ENCODE measurements around the gene DPCD. TPM values are rescaled to one million over a fixed set of nuclear protein-coding genes. Genes with fewer than 3 reads are reported as not detected.

Gene DPCD
- total RNA-seq, 1 experiment from 2014 or later = 20.3 TPM

GRCh38 chr10:101595591-101596433, 7.7 kb downstream of the DPCD start:
- TF ChIP-seq CTCF (conservative IDR thresholded peaks at IDR 0.05) (no peak), EZH2 (IDR thresholded peaks at IDR 0.05; ENCODE audit: low read depth) (no peak)
- Histone ChIP-seq H3K4me2 (no peak overlapping the region), H2AFZ (no peak overlapping the region), H3K36me3 (ENCODE audit: low read depth) (no peaks in the 10 kb centered on the region), H3K4me1 (replicated peaks; ENCODE audit: insufficient read depth) (no peaks in the 10 kb centered on the region), H4K20me1 (ENCODE audit: insufficient read depth) (no peaks in the 10 kb centered on the region), H3K79me2 (ENCODE audit: low read depth) (no peaks in the 10 kb centered on the region), H3K9me3 (ENCODE audit: insufficient read depth, low read depth) (no peaks in the 10 kb centered on the region), H3K4me3 (no peak overlapping the region), H3K27me3 (ENCODE audit: insufficient read depth, low read depth) (no peaks in the 10 kb centered on the region), H3K27ac (no peak overlapping the region), H3K9me2 (ENCODE audit: insufficient read depth) (no peaks in the 10 kb centered on the region), H3F3A (ENCODE audit: insufficient read depth, low read depth) (no peaks in the 10 kb centered on the region)
- POLR2A ChIA-PET (ENCODE audit: unreplicated experiment) = no interaction called here
- BruUV-seq (replicated peaks) = no TSS peak
- no peak for DNase-seq
- intact Hi-C loops (cut with micrococcal nuclease; ENCODE audit: unreplicated experiment) = no loop called here
- CTCF ChIA-PET = no interaction called here

- Histone ChIP-seq H3K4me1 (replicated peaks; ENCODE audit: insufficient read depth) (no peaks in the 10 kb centered on the region), H4K20me1 (ENCODE audit: insufficient read depth) (no peaks in the 10 kb centered on the region), H3K9me2 (ENCODE audit: insufficient read depth) (no peaks in the 10 kb centered on the region), H3K4me3 (no peak overlapping the region), H3F3A (ENCODE audit: insufficient read depth, low read depth) (no peaks in the 10 kb centered on the region), H3K27ac (no peak overlapping the region), H3K4me2 (no peak overlapping the region), H3K79me2 (ENCODE audit: low read depth) (no peaks in the 10 kb centered on the region), H3K36me3 (ENCODE audit: low read depth) (no peaks in the 10 kb centered on the region), H3K27me3 (ENCODE audit: insufficient read depth, low read depth) (no peaks in the 10 kb centered on the region), H3K9me3 (ENCODE audit: insufficient read depth, low read depth) (no peaks in the 10 kb centered on the region), H2AFZ (no peak overlapping the region)
- ChIA-PET POLR2A (ENCODE audit: unreplicated experiment) (no interaction called here), CTCF (no interaction called here)
- TF ChIP-seq EZH2 (IDR thresholded peaks at IDR 0.05; ENCODE audit: low read depth) = no peak
- no peak for TF ChIP-seq CTCF (conservative IDR thresholded peaks at IDR 0.05)
- no peak for DNase-seq
- BruUV-seq (replicated peaks) = no TSS peak
- intact Hi-C loops (cut with micrococcal nuclease; ENCODE audit: unreplicated experiment) = no loop called here
Measured at GRCh38 chr10:101597091-101597900, 9.2 kb downstream of the DPCD start.

GRCh38 chr10:101601541-101601940, 13.4 kb downstream of the DPCD start:
- H3K27me3 ChIP-seq (ENCODE audit: insufficient read depth, low read depth) = no peaks in the 10 kb centered on the region
- intact Hi-C loops (cut with micrococcal nuclease; ENCODE audit: unreplicated experiment) = no loop called here
- H3K4me1 ChIP-seq (replicated peaks; ENCODE audit: insufficient read depth) = no peaks in the 10 kb centered on the region
- H3K27ac ChIP-seq = no peak overlapping the region
- no peak overlapping the region for H2AFZ ChIP-seq
- no peak for TF ChIP-seq CTCF (conservative IDR thresholded peaks at IDR 0.05)
- TF ChIP-seq EZH2 (IDR thresholded peaks at IDR 0.05; ENCODE audit: low read depth) = no peak
- no peak overlapping the region for H3K4me3 ChIP-seq
- H3K4me2 ChIP-seq = no peak overlapping the region
- POLR2A ChIA-PET (ENCODE audit: unreplicated experiment) = no interaction called here
- H3K9me2 ChIP-seq (ENCODE audit: insufficient read depth) = no peaks in the 10 kb centered on the region
- H3K36me3 ChIP-seq (ENCODE audit: low read depth) = no peaks in the 10 kb centered on the region
- no peak for DNase-seq
- no TSS peak for BruUV-seq (replicated peaks)
- no peaks in the 10 kb centered on the region for H3K9me3 ChIP-seq (ENCODE audit: insufficient read depth, low read depth)
- CTCF ChIA-PET = interaction anchor here (1.7 kb wide), 1 partner anchor 180 kb away, joined by 19 read pairs; no protein-coding TSS in a partner anchor
- H3K79me2 ChIP-seq (ENCODE audit: low read depth) = no peaks in the 10 kb centered on the region
- H4K20me1 ChIP-seq (ENCODE audit: insufficient read depth) = no peaks in the 10 kb centered on the region
- H3F3A ChIP-seq (ENCODE audit: insufficient read depth, low read depth) = no peaks in the 10 kb centered on the region

All from PC-9 (cell line).